Measurements from ENCODE around the gene MACROD2. TPM values are rescaled to one million over a fixed set of nuclear protein-coding genes. Genes with fewer than 3 reads are reported as not detected.
"Not testable (repeated sequence)": the region's sequence is repeated elsewhere in the genome, so short reads cannot be mapped to it uniquely, and the experiment has no call there.

Gene MACROD2
- total RNA-seq, 1 donor from 2014 or later: 2.5 TPM

- Mint-ChIP-seq H3K9me3 (ENCODE audit: unreplicated experiment) (peaks cover 22% of the 10 kb centered on the region), H3K27me3 (ENCODE audit: unreplicated experiment) (no peaks in the 10 kb centered on the region), H3K4me3 (ENCODE audit: unreplicated experiment) (no peak overlapping the region), H3K36me3 (ENCODE audit: unreplicated experiment) (no peaks in the 10 kb centered on the region), H3K4me1 (ENCODE audit: unreplicated experiment) (peaks cover 2% of the 10 kb centered on the region), H3K27ac (ENCODE audit: unreplicated experiment) (no peak overlapping the region)
- no peak for DNase-seq (ENCODE audit: extremely low spot score, unreplicated experiment)
- TF ChIP-seq CTCF (IDR thresholded peaks at IDR 0.05): no peak
Measured at GRCh38 chr20:14996883-14997672, 1001.8 kb downstream of the MACROD2 start.

- no peak for DNase-seq (ENCODE audit: extremely low spot score, unreplicated experiment)
- no peak for TF ChIP-seq CTCF (IDR thresholded peaks at IDR 0.05)
- Mint-ChIP-seq H3K4me1 (ENCODE audit: unreplicated experiment) (peaks cover 2% of the 10 kb centered on the region), H3K27ac (ENCODE audit: unreplicated experiment) (no peak overlapping the region), H3K4me3 (ENCODE audit: unreplicated experiment) (no peak overlapping the region), H3K27me3 (ENCODE audit: unreplicated experiment) (no peaks in the 10 kb centered on the region), H3K9me3 (ENCODE audit: unreplicated experiment) (peaks cover 22% of the 10 kb centered on the region), H3K36me3 (ENCODE audit: unreplicated experiment) (no peaks in the 10 kb centered on the region)
Measured at GRCh38 chr20:14997791-14998190, 1002.5 kb downstream of the MACROD2 start.

GRCh38 chr20:15005300-15005986 is 1010.1 kb downstream of the MACROD2 start:
- DNase-seq (ENCODE audit: extremely low spot score, unreplicated experiment): no peak
- no peak overlapping the region for H3K27ac Mint-ChIP-seq (ENCODE audit: unreplicated experiment)
- no peak for TF ChIP-seq CTCF (IDR thresholded peaks at IDR 0.05)
- no peaks in the 10 kb centered on the region for H3K9me3 Mint-ChIP-seq (ENCODE audit: unreplicated experiment)
- H3K36me3 Mint-ChIP-seq (ENCODE audit: unreplicated experiment): no peaks in the 10 kb centered on the region
- H3K4me1 Mint-ChIP-seq (ENCODE audit: unreplicated experiment): peaks cover 7% of the 10 kb centered on the region
- H3K27me3 Mint-ChIP-seq (ENCODE audit: unreplicated experiment): no peaks in the 10 kb centered on the region
- H3K4me3 Mint-ChIP-seq (ENCODE audit: unreplicated experiment): no peak overlapping the region

GRCh38 chr20:15011631-15012030 is 1016.3 kb downstream of the MACROD2 start:
- Mint-ChIP-seq H3K4me1 (ENCODE audit: unreplicated experiment) (peaks cover 4% of the 10 kb centered on the region), H3K27me3 (ENCODE audit: unreplicated experiment) (peaks cover 4% of the 10 kb centered on the region), H3K36me3 (ENCODE audit: unreplicated experiment) (no peaks in the 10 kb centered on the region), H3K27ac (ENCODE audit: unreplicated experiment) (no peak overlapping the region), H3K9me3 (ENCODE audit: unreplicated experiment) (no peaks in the 10 kb centered on the region), H3K4me3 (ENCODE audit: unreplicated experiment) (no peak overlapping the region)
- TF ChIP-seq CTCF (IDR thresholded peaks at IDR 0.05): no peak
- no peak for DNase-seq (ENCODE audit: extremely low spot score, unreplicated experiment)

GRCh38 chr20:15012566-15012965 is 1017.2 kb downstream of the MACROD2 start:
- Mint-ChIP-seq H3K9me3 (ENCODE audit: unreplicated experiment) (no peaks in the 10 kb centered on the region), H3K36me3 (ENCODE audit: unreplicated experiment) (no peaks in the 10 kb centered on the region), H3K27ac (ENCODE audit: unreplicated experiment) (no peak overlapping the region)

GRCh38 chr20:15016875-15017274 is 1021.6 kb downstream of the MACROD2 start:
- H3K4me1 Mint-ChIP-seq (ENCODE audit: unreplicated experiment); H3K9me3 Mint-ChIP-seq (ENCODE audit: unreplicated experiment); H3K4me3 Mint-ChIP-seq (ENCODE audit: unreplicated experiment); H3K27ac Mint-ChIP-seq (ENCODE audit: unreplicated experiment); DNase-seq (ENCODE audit: extremely low spot score, unreplicated experiment); H3K27me3 Mint-ChIP-seq (ENCODE audit: unreplicated experiment); H3K36me3 Mint-ChIP-seq (ENCODE audit: unreplicated experiment): not testable (repeated sequence)

More at GRCh38 chr20:15012566-15012965, 1017.2 kb downstream of the MACROD2 start:
- H3K4me1 Mint-ChIP-seq (ENCODE audit: unreplicated experiment): peaks cover 4% of the 10 kb centered on the region
- H3K4me3 Mint-ChIP-seq (ENCODE audit: unreplicated experiment): no peak overlapping the region
- no peak for TF ChIP-seq CTCF (IDR thresholded peaks at IDR 0.05)
- DNase-seq (ENCODE audit: extremely low spot score, unreplicated experiment): no peak
- peaks cover 4% of the 10 kb centered on the region for H3K27me3 Mint-ChIP-seq (ENCODE audit: unreplicated experiment)

All from osteocyte (in vitro differentiated cells).